GM12878 (cell line): ENCODE data around the gene IL19. TPM values are rescaled to one million over a fixed set of nuclear protein-coding genes. Genes with fewer than 3 reads are reported as not detected.
A peak's percentile ranks its signal among the peaks of the same experiment; 100 is the strongest.

Experiments used
- BACH1 ChIP-seq: fragments of 450-650 bp; IDR thresholded peaks from 2 replicates; pipeline ENCODE4 v1.6.1; 2017; ENCODE audit warnings: mild to moderate bottlenecking, borderline replicate concordance
- CHD2 ChIP-seq: IDR thresholded peaks from 2 replicates; pipeline ENCODE4 v1.6.1; 2011; ENCODE audit warnings: low read depth, low read length, improper control_type of control experiment, borderline replicate concordance
- CHD4 ChIP-seq: fragments of 200-600 bp; sonication (generic); IDR thresholded peaks from 2 replicates; pipeline ENCODE4 v1.6.1; 2016; ENCODE audit warnings: mild to moderate bottlenecking
- E4F1 ChIP-seq: fragments of 450-650 bp; IDR thresholded peaks from 2 replicates; pipeline ENCODE4 v1.6.1; 2018; ENCODE audit warnings: borderline replicate concordance, mild to moderate bottlenecking; ENCODE audit not compliant: partially characterized antibody
- EGR1 ChIP-seq, 2 experiments: IDR thresholded peaks; 1 replicate in 1 of 2; 2 replicates in 1 of 2; pipeline ENCODE4 v1.6.1; 2011 to 2012; ENCODE audit warnings: low read depth in 2 of 2, low read length in 2 of 2, borderline replicate concordance in 1 of 2, mild to moderate bottlenecking in 1 of 2, moderate library complexity in 1 of 2
- HDAC6 ChIP-seq: fragments of 200-600 bp; sonication (generic); IDR thresholded peaks from one replicate; pipeline ENCODE4 v1.8.0; 2017; ENCODE audit warnings: antibody characterized with exemption; ENCODE audit not compliant: unreplicated experiment
- IRF3 ChIP-seq: fragments of 450-650 bp; IDR thresholded peaks from 2 replicates; pipeline ENCODE4 v1.6.1; 2014; ENCODE audit warnings: mild to moderate bottlenecking
- MAX ChIP-seq: IDR thresholded peaks from 2 replicates; pipeline ENCODE4 v1.6.1; 2012; ENCODE audit warnings: low read depth, low read length, improper control_type of control experiment
- MYB ChIP-seq: fragments of 150-350 bp; IDR thresholded peaks from 2 replicates; pipeline ENCODE4 v1.6.1; 2014; ENCODE audit warnings: mild to moderate bottlenecking, low read depth, low read length, borderline replicate concordance
- PAX5 ChIP-seq: IDR thresholded peaks from 2 replicates; pipeline ENCODE4 v1.6.1; 2011; ENCODE audit warnings: low read depth, low read length, borderline replicate concordance
- PBX3 ChIP-seq: IDR thresholded peaks from 2 replicates; pipeline ENCODE4 v1.6.1; 2011; ENCODE audit warnings: mild to moderate bottlenecking, low read depth, low read length, moderate library complexity; ENCODE audit not compliant: insufficient replicate concordance
- POLR2A ChIP-seq: IDR thresholded peaks from 2 replicates; pipeline ENCODE4 v1.6.1; 2011; ENCODE audit warnings: low read depth, mild to moderate bottlenecking, low read length
- RCOR1 ChIP-seq: conservative IDR thresholded peaks from 2 replicates; pipeline ENCODE4 v1.6.1; 2012; ENCODE audit warnings: low read depth, low read length, improper control_type of control experiment
- SP1 ChIP-seq: IDR thresholded peaks from one replicate; pipeline ENCODE4 v1.6.1; 2011; ENCODE audit warnings: low read depth, low read length
- SREBF1 ChIP-seq: IDR thresholded peaks from 2 replicates; pipeline ENCODE4 v1.6.1; 2012; ENCODE audit warnings: mild to moderate bottlenecking, low read length
- STAT1 ChIP-seq: fragments of 450-650 bp; conservative IDR thresholded peaks from 2 replicates; pipeline ENCODE4 v1.6.1; 2014; ENCODE audit warnings: antibody characterized with exemption, mild to moderate bottlenecking
- TBL1XR1 ChIP-seq: IDR thresholded peaks from 2 replicates; pipeline ENCODE4 v1.6.1; 2012; ENCODE audit warnings: low read depth, low read length, improper control_type of control experiment
- WRNIP1 ChIP-seq: IDR thresholded peaks from 2 replicates; pipeline ENCODE4 v1.6.1; 2011; ENCODE audit warnings: low read depth, low read length, improper control_type of control experiment, borderline replicate concordance
- YBX1 ChIP-seq: fragments of 450-650 bp; IDR thresholded peaks from 2 replicates; pipeline ENCODE4 v1.6.1; 2016; ENCODE audit warnings: antibody characterized with exemption
- polyA plus RNA-seq, 11 experiments: library from polyadenylated mRNA; depleted of rRNA in 4 of 11; unstranded in 6 of 11; stranded (reverse) in 5 of 11; fragments of >200 nt; fragmentation: Nextera tagmentation in 4 of 11; fragmentation: Illumina TruSeq in 1 of 11; extraction: Ambion mirVana in 4 of 11; extraction: Trizol in 1 of 11; gene quantifications; 1 replicate in 1 of 11; 2 replicates in 10 of 11; pipeline versions ENCODE4 v1.2.1 to v1.2.3, GENCODE V29; 2011 to 2016; ENCODE audit warnings: inconsistent platforms in 2 of 11, missing spikeins in 2 of 11, low read depth in 1 of 11
- total RNA-seq, 4 experiments: library from RNA; depleted of rRNA in 3 of 4; stranded (reverse); fragments of >200 nt in 3 of 4; fragmentation: Illumina TruSeq in 1 of 4; extraction: Trizol in 1 of 4; gene quantifications; 2 replicates each; pipeline versions ENCODE4 v1.2.1 to v1.2.3, GENCODE V29; 2013 to 2021
- TF ChIP-seq, protein P1 (sequence below): fragments of 150-350 bp; IDR thresholded peaks from 2 replicates; pipeline ENCODE4 v1.6.1; 2016; ENCODE audit warnings: low read depth, low read length
- TF ChIP-seq, protein P2 (sequence below): fragments of 450-650 bp; IDR thresholded peaks from 2 replicates; pipeline ENCODE4 v1.6.1; 2017; ENCODE audit warnings: borderline replicate concordance

The IL19 gene
- total and polyA plus RNA-seq, 10 of the 15 experiments (the other 5 are each of a cell fraction or from before 2014, with no cell fraction given), result 0.10 to 0.73 (median 0.28) TPM; not detected in 6

DNA sequence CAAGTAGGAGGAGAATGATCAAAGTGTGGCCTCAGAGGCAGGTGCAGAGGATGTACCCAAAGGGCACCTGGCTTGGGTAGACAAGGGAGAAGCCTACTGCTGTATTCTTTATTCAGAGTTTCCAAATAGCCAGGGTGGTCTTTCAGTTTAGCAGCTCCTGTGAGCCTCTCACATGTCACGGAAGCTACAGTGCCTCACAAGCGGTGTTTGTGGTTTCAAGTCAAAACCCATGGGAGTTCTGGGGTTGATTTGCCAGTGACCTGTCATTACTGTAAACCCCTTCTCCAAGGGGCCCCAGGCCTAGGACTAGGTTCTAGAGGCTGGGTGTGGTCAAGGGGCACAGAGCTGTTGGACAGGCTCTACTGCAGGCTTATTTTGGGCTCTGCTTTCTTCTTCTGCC, 11.9 kb downstream of the IL19 start (continued):
- TF ChIP-seq, protein P1, sequence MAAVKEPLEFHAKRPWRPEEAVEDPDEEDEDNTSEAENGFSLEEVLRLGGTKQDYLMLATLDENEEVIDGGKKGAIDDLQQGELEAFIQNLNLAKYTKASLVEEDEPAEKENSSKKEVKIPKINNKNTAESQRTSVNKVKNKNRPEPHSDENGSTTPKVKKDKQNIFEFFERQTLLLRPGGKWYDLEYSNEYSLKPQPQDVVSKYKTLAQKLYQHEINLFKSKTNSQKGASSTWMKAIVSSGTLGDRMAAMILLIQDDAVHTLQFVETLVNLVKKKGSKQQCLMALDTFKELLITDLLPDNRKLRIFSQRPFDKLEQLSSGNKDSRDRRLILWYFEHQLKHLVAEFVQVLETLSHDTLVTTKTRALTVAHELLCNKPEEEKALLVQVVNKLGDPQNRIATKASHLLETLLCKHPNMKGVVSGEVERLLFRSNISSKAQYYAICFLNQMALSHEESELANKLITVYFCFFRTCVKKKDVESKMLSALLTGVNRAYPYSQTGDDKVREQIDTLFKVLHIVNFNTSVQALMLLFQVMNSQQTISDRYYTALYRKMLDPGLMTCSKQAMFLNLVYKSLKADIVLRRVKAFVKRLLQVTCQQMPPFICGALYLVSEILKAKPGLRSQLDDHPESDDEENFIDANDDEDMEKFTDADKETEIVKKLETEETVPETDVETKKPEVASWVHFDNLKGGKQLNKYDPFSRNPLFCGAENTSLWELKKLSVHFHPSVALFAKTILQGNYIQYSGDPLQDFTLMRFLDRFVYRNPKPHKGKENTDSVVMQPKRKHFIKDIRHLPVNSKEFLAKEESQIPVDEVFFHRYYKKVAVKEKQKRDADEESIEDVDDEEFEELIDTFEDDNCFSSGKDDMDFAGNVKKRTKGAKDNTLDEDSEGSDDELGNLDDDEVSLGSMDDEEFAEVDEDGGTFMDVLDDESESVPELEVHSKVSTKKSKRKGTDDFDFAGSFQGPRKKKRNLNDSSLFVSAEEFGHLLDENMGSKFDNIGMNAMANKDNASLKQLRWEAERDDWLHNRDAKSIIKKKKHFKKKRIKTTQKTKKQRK, result no peak
- TF ChIP-seq STAT1, result no peak
- no peak for TF ChIP-seq EGR1 (IDR thresholded peaks at IDR 0.05; ENCODE audit: borderline replicate concordance in 1 of 2, low read depth in 2 of 2, low read length in 2 of 2)
- no peak for TF ChIP-seq CHD4
- TF ChIP-seq TBL1XR1, result peak; percentile 77; the same call in 1 of the 2 replicates
- no peak for TF ChIP-seq HDAC6
- no peak for TF ChIP-seq YBX1
- no peak for TF ChIP-seq E4F1
- TF ChIP-seq, protein P2, sequence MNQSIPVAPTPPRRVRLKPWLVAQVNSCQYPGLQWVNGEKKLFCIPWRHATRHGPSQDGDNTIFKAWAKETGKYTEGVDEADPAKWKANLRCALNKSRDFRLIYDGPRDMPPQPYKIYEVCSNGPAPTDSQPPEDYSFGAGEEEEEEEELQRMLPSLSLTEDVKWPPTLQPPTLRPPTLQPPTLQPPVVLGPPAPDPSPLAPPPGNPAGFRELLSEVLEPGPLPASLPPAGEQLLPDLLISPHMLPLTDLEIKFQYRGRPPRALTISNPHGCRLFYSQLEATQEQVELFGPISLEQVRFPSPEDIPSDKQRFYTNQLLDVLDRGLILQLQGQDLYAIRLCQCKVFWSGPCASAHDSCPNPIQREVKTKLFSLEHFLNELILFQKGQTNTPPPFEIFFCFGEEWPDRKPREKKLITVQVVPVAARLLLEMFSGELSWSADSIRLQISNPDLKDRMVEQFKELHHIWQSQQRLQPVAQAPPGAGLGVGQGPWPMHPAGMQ, result no peak
- TF ChIP-seq SREBF1, result no peak
- no peak for TF ChIP-seq MAX
- TF ChIP-seq IRF3, result no peak
- peak; percentile 86; the same call in 1 of the 2 replicates for TF ChIP-seq PAX5
- no peak for TF ChIP-seq RCOR1
- TF ChIP-seq POLR2A, result no peak
- TF ChIP-seq PBX3, result no peak
- TF ChIP-seq SP1, result peak; percentile 54
- no peak for TF ChIP-seq WRNIP1
- TF ChIP-seq MYB, result no peak
- TF ChIP-seq CHD2, result 0 out of 2 replicates have a peak, but pooled peaks have one; percentile 66
- TF ChIP-seq BACH1, result no peak; the same call in 1 of the 2 replicates
